A549 (cell line): ENCODE measurements around the gene TBX1. TPM values are rescaled to one million over a fixed set of nuclear protein-coding genes. Genes with fewer than 3 reads are reported as not detected.

Experiments used
- ATAC-seq, 2 experiments: fragments of 200-7000 bp in 1 of 2; fragments of >200 bp in 1 of 2; cut with Nextera tagmentation in 1 of 2; cut with Tn5 transposase in 1 of 2; 3 replicates each; pipeline versions ENCODE4 v1.8.0 to v1.9.1; 2018 to 2020; ENCODE audit warnings: mild to moderate bottlenecking in 1 of 2, moderate library complexity in 1 of 2
- CTCF ChIA-PET: fragments of 300-600 bp; sonication (Branson Sonifier 250); formaldehyde crosslinking; extraction: SDS; loops from one replicate; lab custom pipeline; 2021; ENCODE audit warnings: antibody characterized with exemption, inconsistent platforms; lab: Yijun Ruan, JAX
- POLR2A ChIA-PET: fragments of 350-600 bp; formaldehyde crosslinking; extraction: SDS; loops from one replicate; lab custom pipeline; 2021; ENCODE audit warnings: antibody characterized with exemption, inconsistent platforms; lab: Yijun Ruan, JAX
- DNase-seq, 2 experiments: peaks; one replicate each; pipeline versions ENCODE4 v3.0.0 to v3.0.0-alpha.2; 2011 to 2016; ENCODE audit warnings: low read depth in 1 of 2, low spot score in 1 of 2
- FAIRE-seq: peaks from 2 replicates; lab custom pipeline; 2011; peaks lifted over from hg19 to GRCh38; lab: Jason Lieb, UNC
- H3K27ac ChIP-seq, 2 experiments: fragments of >200 bp; sonication (Bioruptor Twin); formaldehyde crosslinking; 3 replicates each; pipeline ENCODE4 v1.5.1; 2016 to 2017
- H3K4me1 ChIP-seq: fragments of >200 bp; sonication (Bioruptor Twin); formaldehyde crosslinking; 3 replicates; pipeline ENCODE4 v1.6.1; 2016
- H3K4me2 ChIP-seq: fragments of >200 bp; sonication (Bioruptor Twin); formaldehyde crosslinking; 3 replicates; pipeline ENCODE4 v1.6.1; 2016
- H3K4me3 ChIP-seq: fragments of >200 bp; sonication (Bioruptor Twin); formaldehyde crosslinking; 3 replicates; pipeline ENCODE4 v1.5.1; 2016
- H3K9me3 ChIP-seq: fragments of >200 bp; sonication (Bioruptor Twin); formaldehyde crosslinking; 3 replicates; pipeline ENCODE4 v1.6.1; 2016
- CBX2 ChIP-seq: fragments of 200-600 bp; sonication (generic); IDR thresholded peaks from 2 replicates; pipeline ENCODE4 v1.6.1; 2016; ENCODE audit warnings: low read depth, mild to moderate bottlenecking, borderline replicate concordance
- CBX8 ChIP-seq: fragments of 200-600 bp; sonication (generic); IDR thresholded peaks from 2 replicates; pipeline ENCODE4 v1.6.1; 2016
- CEBPB ChIP-seq, 2 experiments: fragments of >200 bp in 1 of 2; sonication (Bioruptor Twin) in 1 of 2; formaldehyde crosslinking in 1 of 2; IDR thresholded peaks; 2 replicates each; pipeline ENCODE4 v1.6.1; 2012 to 2016
- CTCF ChIP-seq: fragments of >200 bp; sonication (Bioruptor Twin); formaldehyde crosslinking; IDR thresholded peaks from 3 replicates; pipeline ENCODE4 v1.5.1; 2016
- FOSB ChIP-seq: fragments of 250-450 bp; sonication (Bioruptor Pico); IDR thresholded peaks from 2 replicates; pipeline ENCODE4 v1.5.0; 2020; ENCODE audit warnings: mild to moderate bottlenecking, moderate library complexity
- HES2 ChIP-seq: fragments of >200 bp; sonication (Bioruptor Twin); formaldehyde crosslinking; IDR thresholded peaks from 2 replicates; pipeline ENCODE4 v1.6.1; 2016
- HOXB13 ChIP-seq: fragments of 250-450 bp; sonication (Bioruptor Pico); IDR thresholded peaks from 2 replicates; pipeline ENCODE4 v1.5.0; 2020; ENCODE audit warnings: low read depth, mild to moderate bottlenecking, moderate library complexity
- JUN ChIP-seq, 2 experiments: fragments of >200 bp; sonication (Bioruptor Twin); formaldehyde crosslinking; IDR thresholded peaks; 2 replicates in 1 of 2; 3 replicates in 1 of 2; pipeline ENCODE4 v1.6.1; 2016 to 2017
- KDM1A ChIP-seq: fragments of 200-600 bp; sonication (generic); IDR thresholded peaks from 2 replicates; pipeline ENCODE4 v1.6.1; 2016; ENCODE audit warnings: low read depth, mild to moderate bottlenecking
- MAFK ChIP-seq: fragments of 450-650 bp; IDR thresholded peaks from 2 replicates; pipeline ENCODE4 v1.6.1; 2014; ENCODE audit not compliant: partially characterized antibody
- MAZ ChIP-seq: fragments of 150-350 bp; IDR thresholded peaks from 2 replicates; pipeline ENCODE4 v1.6.1; 2014; ENCODE audit warnings: antibody characterized with exemption, low read depth, low read length, borderline replicate concordance
- MYC ChIP-seq: IDR thresholded peaks from 2 replicates; pipeline ENCODE4 v1.6.1; 2012; ENCODE audit warnings: mild to moderate bottlenecking, inconsistent platforms, low read length, improper control_type of control experiment, borderline replicate concordance
- NFE2L2 ChIP-seq: fragments of 150-350 bp; conservative IDR thresholded peaks from 2 replicates; pipeline ENCODE4 v1.6.1; 2014; ENCODE audit warnings: low read length
- RARB ChIP-seq: fragments of 250-450 bp; sonication (Bioruptor Pico); IDR thresholded peaks from 2 replicates; pipeline ENCODE4 v1.8.0; 2021; ENCODE audit warnings: mild to moderate bottlenecking, moderate library complexity
- TP53 ChIP-seq: fragments of 250-450 bp; sonication (Bioruptor Pico); IDR thresholded peaks from 2 replicates; pipeline ENCODE4 v1.5.0; 2021; ENCODE audit warnings: mild to moderate bottlenecking, moderate library complexity
- ZC3H11A ChIP-seq: fragments of 450-650 bp; IDR thresholded peaks from 2 replicates; pipeline ENCODE4 v1.6.1; 2014; ENCODE audit warnings: antibody characterized with exemption, mild to moderate bottlenecking
- ZNF302 ChIP-seq: fragments of 250-450 bp; sonication (Bioruptor Pico); IDR thresholded peaks from 2 replicates; pipeline ENCODE4 v1.9.0; 2021; ENCODE audit warnings: inconsistent platforms, mild to moderate bottlenecking, moderate library complexity
- WGBS: methylation state at CpG from one replicate; pipeline ENCODE4 v1.1.6; 2017; ENCODE audit errors: missing lambda C conversion rate; 5-methylcytosine and 5-hydroxymethylcytosine counted together
- polyA plus RNA-seq, 4 experiments: library from polyadenylated mRNA; depleted of rRNA in 3 of 4; stranded (reverse); fragments of >200 nt; fragmentation: RNase III in 1 of 4; extraction: RNeasy Plus Mini Kit Qiagen cat#74134 plus additional on column Dnase treatment in 1 of 4; gene quantifications; 2 replicates in 3 of 4; 3 replicates in 1 of 4; pipeline ENCODE4 v1.2.3, GENCODE V29; 2011 to 2017
- TF ChIP-seq, protein P1 (sequence below): IDR thresholded peaks from 2 replicates; pipeline ENCODE4 v1.6.1; 2012; ENCODE audit warnings: low read depth, borderline replicate concordance
- TF ChIP-seq, protein P2 (sequence below): IDR thresholded peaks from 2 replicates; pipeline ENCODE4 v1.6.1; 2012
- TF ChIP-seq, protein P3 (sequence below): fragments of 250-450 bp; sonication (Bioruptor Pico); IDR thresholded peaks from 2 replicates; pipeline ENCODE4 v1.5.0; 2021; ENCODE audit warnings: mild to moderate bottlenecking, moderate library complexity, borderline replicate concordance
- TF ChIP-seq, protein P4 (sequence below): IDR thresholded peaks from 2 replicates; pipeline ENCODE4 v1.6.1; 2012

TBX1 gene
- polyA plus RNA-seq, 2 of the 4 experiments (the other 2 are of a cell fraction), result 0.30 to 2.8 TPM

DNA sequence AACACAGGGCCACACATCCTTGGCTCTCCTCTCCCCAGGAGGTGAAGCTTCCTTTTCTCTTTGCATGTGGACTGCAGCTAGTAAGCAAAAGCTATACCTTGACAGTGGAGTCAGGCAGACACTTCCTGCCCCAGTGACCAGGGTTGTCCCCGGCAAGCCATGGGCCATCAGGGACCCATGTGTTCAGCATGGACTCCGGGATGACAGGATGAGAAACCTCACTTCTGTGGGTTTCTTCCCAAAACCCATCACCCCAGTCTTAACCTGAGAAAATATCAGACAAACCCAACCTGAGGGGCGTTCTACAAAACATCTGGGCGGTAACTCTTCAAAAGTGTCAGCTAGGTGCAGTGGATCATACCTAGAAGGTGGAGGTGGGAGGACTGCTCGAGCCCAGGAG, 53.9 kb downstream of the TBX1 start:
- H3K27ac ChIP-seq, result no peak overlapping the region
- H3K4me1 ChIP-seq, result no peaks in the 10 kb centered on the region
- CTCF ChIA-PET, result interaction anchor here (0.7 to 1.5 kb wide), 2 partner anchors 14 to 35 kb away, joined by 3 read pairs; no protein-coding TSS in a partner anchor
- POLR2A ChIA-PET, result no interaction called here
- FAIRE-seq, result no peak
- no peak overlapping the region for H3K4me2 ChIP-seq
- WGBS, result 90% methylated on average over 3 of the region's 5 CpGs
- no peak overlapping the region for H3K4me3 ChIP-seq
- no peak for ATAC-seq
- no peak for DNase-seq
- H3K9me3 ChIP-seq, result no peaks in the 10 kb centered on the region
- TF ChIP-seq NFE2L2 (no peak), MYC (no peak), TP53 (CRISPR knock-in tag) (no peak), HOXB13 (no peak), JUN (IDR thresholded peaks at IDR 0.05) (no peak), MAFK (no peak), ZNF302 (no peak), FOSB (CRISPR knock-in tag) (no peak), ZC3H11A (no peak), CBX8 (no peak), MAZ (no peak), CTCF (no peak), RARB (no peak), KDM1A (no peak), CBX2 (no peak), HES2 (no peak)
- TF ChIP-seq, protein P1, sequence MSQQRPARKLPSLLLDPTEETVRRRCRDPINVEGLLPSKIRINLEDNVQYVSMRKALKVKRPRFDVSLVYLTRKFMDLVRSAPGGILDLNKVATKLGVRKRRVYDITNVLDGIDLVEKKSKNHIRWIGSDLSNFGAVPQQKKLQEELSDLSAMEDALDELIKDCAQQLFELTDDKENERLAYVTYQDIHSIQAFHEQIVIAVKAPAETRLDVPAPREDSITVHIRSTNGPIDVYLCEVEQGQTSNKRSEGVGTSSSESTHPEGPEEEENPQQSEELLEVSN, result no peak
- TF ChIP-seq, protein P2, sequence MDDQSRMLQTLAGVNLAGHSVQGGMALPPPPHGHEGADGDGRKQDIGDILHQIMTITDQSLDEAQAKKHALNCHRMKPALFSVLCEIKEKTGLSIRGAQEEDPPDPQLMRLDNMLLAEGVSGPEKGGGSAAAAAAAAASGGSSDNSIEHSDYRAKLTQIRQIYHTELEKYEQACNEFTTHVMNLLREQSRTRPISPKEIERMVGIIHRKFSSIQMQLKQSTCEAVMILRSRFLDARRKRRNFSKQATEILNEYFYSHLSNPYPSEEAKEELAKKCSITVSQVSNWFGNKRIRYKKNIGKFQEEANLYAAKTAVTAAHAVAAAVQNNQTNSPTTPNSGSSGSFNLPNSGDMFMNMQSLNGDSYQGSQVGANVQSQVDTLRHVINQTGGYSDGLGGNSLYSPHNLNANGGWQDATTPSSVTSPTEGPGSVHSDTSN, result no peak
- TF ChIP-seq, protein P3, sequence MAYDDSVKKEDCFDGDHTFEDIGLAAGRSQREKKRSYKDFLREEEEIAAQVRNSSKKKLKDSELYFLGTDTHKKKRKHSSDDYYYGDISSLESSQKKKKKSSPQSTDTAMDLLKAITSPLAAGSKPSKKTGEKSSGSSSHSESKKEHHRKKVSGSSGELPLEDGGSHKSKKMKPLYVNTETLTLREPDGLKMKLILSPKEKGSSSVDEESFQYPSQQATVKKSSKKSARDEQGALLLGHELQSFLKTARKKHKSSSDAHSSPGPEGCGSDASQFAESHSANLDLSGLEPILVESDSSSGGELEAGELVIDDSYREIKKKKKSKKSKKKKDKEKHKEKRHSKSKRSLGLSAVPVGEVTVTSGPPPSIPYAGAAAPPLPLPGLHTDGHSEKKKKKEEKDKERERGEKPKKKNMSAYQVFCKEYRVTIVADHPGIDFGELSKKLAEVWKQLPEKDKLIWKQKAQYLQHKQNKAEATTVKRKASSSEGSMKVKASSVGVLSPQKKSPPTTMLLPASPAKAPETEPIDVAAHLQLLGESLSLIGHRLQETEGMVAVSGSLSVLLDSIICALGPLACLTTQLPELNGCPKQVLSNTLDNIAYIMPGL, result no peak

DNA sequence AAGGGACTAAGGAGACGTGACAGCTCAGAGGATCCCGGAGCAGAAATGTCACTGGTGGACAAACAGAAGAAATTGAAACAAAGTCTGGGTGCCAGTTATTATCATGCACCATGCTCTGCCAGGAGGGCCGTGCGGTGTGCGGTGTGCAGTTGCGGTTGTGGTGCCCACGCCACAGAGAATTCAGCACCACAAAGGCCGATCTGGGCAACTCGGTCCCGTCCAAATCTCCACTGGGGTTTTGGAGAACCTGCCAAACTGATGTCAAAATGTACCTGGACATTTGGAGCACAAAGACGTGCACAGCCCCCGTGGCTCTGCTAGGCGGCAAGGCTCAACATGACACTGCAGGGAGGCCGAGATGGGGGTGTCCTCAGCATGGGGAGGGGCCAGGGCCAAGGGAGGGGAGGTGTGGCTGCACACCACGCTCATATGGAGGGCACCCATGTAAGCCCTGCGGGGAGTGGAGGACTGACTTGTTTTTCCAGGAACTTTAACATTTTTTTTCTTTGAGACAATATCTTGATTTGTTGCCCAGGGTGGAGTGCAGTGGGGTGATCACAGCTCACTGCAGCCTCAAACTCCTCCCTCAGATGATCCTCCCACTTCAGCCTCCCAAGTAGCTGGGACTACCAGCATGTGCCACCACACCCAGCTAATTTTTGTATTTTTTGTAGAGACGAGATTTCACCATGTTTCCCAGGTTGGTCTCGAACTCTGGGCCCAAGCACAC, 54.7 kb downstream of the TBX1 start:
- WGBS, result 95% methylated on average over 14 of the region's 18 CpGs
- Histone ChIP-seq H3K4me1 (no peaks in the 10 kb centered on the region), H3K4me2 (no peak overlapping the region), H3K27ac (no peak overlapping the region), H3K9me3 (no peaks in the 10 kb centered on the region), H3K4me3 (no peak overlapping the region)
- POLR2A ChIA-PET, result no interaction called here
- DNase-seq, result no peak
- no peak for ATAC-seq
- CTCF ChIA-PET, result interaction anchor here (0.7 to 1.5 kb wide), 2 partner anchors 15 to 36 kb away, joined by 3 read pairs; no protein-coding TSS in a partner anchor
- TF ChIP-seq CEBPB (IDR thresholded peaks at IDR 0.05), result no peak
- TF ChIP-seq, protein P4, sequence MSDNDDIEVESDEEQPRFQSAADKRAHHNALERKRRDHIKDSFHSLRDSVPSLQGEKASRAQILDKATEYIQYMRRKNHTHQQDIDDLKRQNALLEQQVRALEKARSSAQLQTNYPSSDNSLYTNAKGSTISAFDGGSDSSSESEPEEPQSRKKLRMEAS, result no peak
- TF ChIP-seq, protein P2, result no peak
- TF ChIP-seq RARB, result no peak
- no peak for FAIRE-seq
